ENCODE results near the gene RUFY3.

DNA sequence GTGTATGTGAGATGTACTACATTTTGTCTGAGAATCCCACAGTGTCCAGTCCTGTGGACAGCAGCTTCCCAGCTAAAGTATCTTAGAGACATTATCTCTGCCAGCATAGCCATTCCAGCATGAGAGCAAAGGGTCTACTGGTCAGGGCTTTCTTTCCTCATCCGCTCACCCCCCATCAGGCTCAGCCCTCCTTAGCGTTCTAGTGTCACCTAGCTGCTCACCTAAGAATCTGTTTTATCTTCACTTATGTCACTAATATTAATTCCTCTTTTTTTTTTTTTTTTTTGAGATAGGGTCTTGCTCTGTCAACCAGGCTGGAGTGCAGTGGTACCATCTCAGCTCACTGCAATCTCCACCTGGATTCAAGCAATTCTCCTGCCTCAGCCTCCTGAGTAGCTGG is 15.6 kb downstream of the RUFY3 start:
- TF ChIP-seq, protein P1, sequence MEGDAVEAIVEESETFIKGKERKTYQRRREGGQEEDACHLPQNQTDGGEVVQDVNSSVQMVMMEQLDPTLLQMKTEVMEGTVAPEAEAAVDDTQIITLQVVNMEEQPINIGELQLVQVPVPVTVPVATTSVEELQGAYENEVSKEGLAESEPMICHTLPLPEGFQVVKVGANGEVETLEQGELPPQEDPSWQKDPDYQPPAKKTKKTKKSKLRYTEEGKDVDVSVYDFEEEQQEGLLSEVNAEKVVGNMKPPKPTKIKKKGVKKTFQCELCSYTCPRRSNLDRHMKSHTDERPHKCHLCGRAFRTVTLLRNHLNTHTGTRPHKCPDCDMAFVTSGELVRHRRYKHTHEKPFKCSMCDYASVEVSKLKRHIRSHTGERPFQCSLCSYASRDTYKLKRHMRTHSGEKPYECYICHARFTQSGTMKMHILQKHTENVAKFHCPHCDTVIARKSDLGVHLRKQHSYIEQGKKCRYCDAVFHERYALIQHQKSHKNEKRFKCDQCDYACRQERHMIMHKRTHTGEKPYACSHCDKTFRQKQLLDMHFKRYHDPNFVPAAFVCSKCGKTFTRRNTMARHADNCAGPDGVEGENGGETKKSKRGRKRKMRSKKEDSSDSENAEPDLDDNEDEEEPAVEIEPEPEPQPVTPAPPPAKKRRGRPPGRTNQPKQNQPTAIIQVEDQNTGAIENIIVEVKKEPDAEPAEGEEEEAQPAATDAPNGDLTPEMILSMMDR (IDR thresholded peaks at IDR 0.05; ENCODE audit: low read depth, low read length, missing input control) = no peak
- TF ChIP-seq ATF3 (IDR thresholded peaks at IDR 0.05) (no peak), FOXA1 (IDR thresholded peaks at IDR 0.05) (no peak), TAF1 (conservative IDR thresholded peaks at IDR 0.05) (no peak), HNF4A (conservative IDR thresholded peaks at IDR 0.05) (no peak), EGR1 (IDR thresholded peaks at IDR 0.05; ENCODE audit: low read depth in 2 of 2) (no peak), SP1 (IDR thresholded peaks at IDR 0.05) (no peak), RAD21 (IDR thresholded peaks at IDR 0.05) (no peak), REST (IDR thresholded peaks at IDR 0.05) (no peak), GABPA (IDR thresholded peaks at IDR 0.05 in 1 of 2, conservative IDR thresholded peaks at IDR 0.05 in 1 of 2) (no peak), YY1 (IDR thresholded peaks at IDR 0.05) (no peak)
- TF ChIP-seq, protein P2, sequence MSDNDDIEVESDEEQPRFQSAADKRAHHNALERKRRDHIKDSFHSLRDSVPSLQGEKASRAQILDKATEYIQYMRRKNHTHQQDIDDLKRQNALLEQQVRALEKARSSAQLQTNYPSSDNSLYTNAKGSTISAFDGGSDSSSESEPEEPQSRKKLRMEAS (IDR thresholded peaks at IDR 0.05) = no peak
